Panc1 (cell line): ENCODE results near the gene NTRK3. TPM values are rescaled to one million over a fixed set of nuclear protein-coding genes. Genes with fewer than 3 reads are reported as not detected.

Source experiments
- ATAC-seq: fragments of 200-7000 bp; cut with Tn5 transposase; 2 replicates; pipeline ENCODE4 v1.9.1; 2020; ENCODE audit warnings: mild to moderate bottlenecking, moderate library complexity
- BruUV-seq: library from RNA; stranded (reverse); fragments of 400-500 nt; replicated peaks from 2 replicates; lab custom pipeline; 2021; lab: Mats Ljungman, UMichigan
- CTCF ChIA-PET: fragments of 300-600 bp; sonication (Branson Sonifier 250); formaldehyde crosslinking; loops from one replicate; lab custom pipeline; 2022; ENCODE audit warnings: antibody characterized with exemption; lab: Charles Lee
- POLR2A ChIA-PET: fragments of 300-600 bp; sonication (Branson Sonifier 250); formaldehyde crosslinking; loops from one replicate; lab custom pipeline; 2022; ENCODE audit warnings: antibody characterized with exemption; lab: Charles Lee
- DNase-seq: peaks from one replicate; pipeline ENCODE4 v3.0.0-alpha.2; 2010; ENCODE audit warnings: low read depth, low spot score
- H3K27ac ChIP-seq: 2 replicates; pipeline ENCODE4 v1.5.1; 2011; ENCODE audit warnings: mild to moderate bottlenecking, low read length, inconsistent platforms
- H3K27me3 ChIP-seq: fragments of 200-500 bp; sonication (Bioruptor generic); 2 replicates; pipeline ENCODE4 v1.6.0; 2014; ENCODE audit warnings: low read length, inconsistent platforms; ENCODE audit not compliant: control insufficient read depth, insufficient read depth
- H3K36me3 ChIP-seq: fragments of 200-500 bp; sonication (Bioruptor generic); 2 replicates; pipeline ENCODE4 v1.5.1; 2014; ENCODE audit warnings: inconsistent platforms, mild to moderate bottlenecking, low read length, moderate library complexity; ENCODE audit not compliant: control insufficient read depth, insufficient read depth
- H3K4me1 ChIP-seq: 2 replicates; pipeline ENCODE4 v1.5.1; 2011; ENCODE audit warnings: inconsistent platforms, mild to moderate bottlenecking, low read length, moderate library complexity; ENCODE audit not compliant: control insufficient read depth, insufficient read depth
- H3K4me3 ChIP-seq, 2 experiments: 2 replicates each; pipeline ENCODE4 v1.5.1; 2011 to 2012; ENCODE audit warnings: low read depth in 2 of 2, low read length in 2 of 2, mild to moderate bottlenecking in 2 of 2, inconsistent platforms in 1 of 2, moderate library complexity in 1 of 2
- H3K9me3 ChIP-seq: fragments of 200-500 bp; sonication (Bioruptor generic); 2 replicates; pipeline ENCODE4 v1.5.1; 2014; ENCODE audit warnings: low read depth, mild to moderate bottlenecking, inconsistent platforms, low read length, moderate library complexity; ENCODE audit not compliant: control insufficient read depth, insufficient read depth
- CTCF ChIP-seq: fragments of 450-650 bp; IDR thresholded peaks from 2 replicates; pipeline ENCODE4 v1.5.1; 2017; ENCODE audit warnings: mild to moderate bottlenecking
- POLR2AphosphoS5 ChIP-seq: IDR thresholded peaks from 2 replicates; pipeline ENCODE4 v1.6.1; 2012; ENCODE audit warnings: mild to moderate bottlenecking, low read depth, low read length, moderate library complexity
- SIN3A ChIP-seq: IDR thresholded peaks from 2 replicates; pipeline ENCODE4 v1.6.1; 2012; ENCODE audit warnings: low read depth, mild to moderate bottlenecking, low read length, moderate library complexity, borderline replicate concordance; ENCODE audit not compliant: insufficient read depth
- TCF7L2 ChIP-seq: IDR thresholded peaks from 2 replicates; pipeline ENCODE4 v1.6.1; 2011; ENCODE audit warnings: mild to moderate bottlenecking, low read depth, low read length, inconsistent platforms
- in situ Hi-C: cut with HindIII; loops from 2 replicates; pipeline ENCODE4 v1.10.0; 2016; ENCODE audit warnings: low sequenced_read_pairs, low pct_unique_long_range_greater_than_20kb
- intact Hi-C: fragments of 100-400 bp; cut with micrococcal nuclease; formaldehyde crosslinking; loops from one replicate; pipeline ENCODE4 v1.10.0; 2022; ENCODE audit not compliant: unreplicated experiment
- total RNA-seq: library from RNA; stranded (reverse); gene quantifications from one replicate; pipeline ENCODE4 v1.2.1, GENCODE V29; 2021; ENCODE audit not compliant: unreplicated experiment
- TF ChIP-seq, protein P1 (sequence below), 2 experiments: IDR thresholded peaks; 2 replicates each; pipeline ENCODE4 v1.6.1; 2011 to 2012; ENCODE audit warnings: low read depth in 2 of 2, control low read depth in 1 of 2, low read length in 1 of 2, mild to moderate bottlenecking in 1 of 2, moderate library complexity in 1 of 2; ENCODE audit not compliant: insufficient read depth in 1 of 2

Gene NTRK3
- total RNA-seq, 1 experiment from 2014 or later = not detected

- in situ Hi-C loops = no loop called here
- Histone ChIP-seq H3K9me3 (no peaks in the 10 kb centered on the region), H3K27ac (no peak overlapping the region), H3K4me3 (no peak overlapping the region), H3K4me1 (no peaks in the 10 kb centered on the region), H3K36me3 (no peaks in the 10 kb centered on the region), H3K27me3 (no peaks in the 10 kb centered on the region; the same call in 1 of the 2 replicates)
- intact Hi-C loops = no loop called here
- DNase-seq (no peak), ATAC-seq (no peak)
- ChIA-PET POLR2A (no interaction called here), CTCF (no interaction called here)
- BruUV-seq = no TSS peak
- TF ChIP-seq, protein P1, sequence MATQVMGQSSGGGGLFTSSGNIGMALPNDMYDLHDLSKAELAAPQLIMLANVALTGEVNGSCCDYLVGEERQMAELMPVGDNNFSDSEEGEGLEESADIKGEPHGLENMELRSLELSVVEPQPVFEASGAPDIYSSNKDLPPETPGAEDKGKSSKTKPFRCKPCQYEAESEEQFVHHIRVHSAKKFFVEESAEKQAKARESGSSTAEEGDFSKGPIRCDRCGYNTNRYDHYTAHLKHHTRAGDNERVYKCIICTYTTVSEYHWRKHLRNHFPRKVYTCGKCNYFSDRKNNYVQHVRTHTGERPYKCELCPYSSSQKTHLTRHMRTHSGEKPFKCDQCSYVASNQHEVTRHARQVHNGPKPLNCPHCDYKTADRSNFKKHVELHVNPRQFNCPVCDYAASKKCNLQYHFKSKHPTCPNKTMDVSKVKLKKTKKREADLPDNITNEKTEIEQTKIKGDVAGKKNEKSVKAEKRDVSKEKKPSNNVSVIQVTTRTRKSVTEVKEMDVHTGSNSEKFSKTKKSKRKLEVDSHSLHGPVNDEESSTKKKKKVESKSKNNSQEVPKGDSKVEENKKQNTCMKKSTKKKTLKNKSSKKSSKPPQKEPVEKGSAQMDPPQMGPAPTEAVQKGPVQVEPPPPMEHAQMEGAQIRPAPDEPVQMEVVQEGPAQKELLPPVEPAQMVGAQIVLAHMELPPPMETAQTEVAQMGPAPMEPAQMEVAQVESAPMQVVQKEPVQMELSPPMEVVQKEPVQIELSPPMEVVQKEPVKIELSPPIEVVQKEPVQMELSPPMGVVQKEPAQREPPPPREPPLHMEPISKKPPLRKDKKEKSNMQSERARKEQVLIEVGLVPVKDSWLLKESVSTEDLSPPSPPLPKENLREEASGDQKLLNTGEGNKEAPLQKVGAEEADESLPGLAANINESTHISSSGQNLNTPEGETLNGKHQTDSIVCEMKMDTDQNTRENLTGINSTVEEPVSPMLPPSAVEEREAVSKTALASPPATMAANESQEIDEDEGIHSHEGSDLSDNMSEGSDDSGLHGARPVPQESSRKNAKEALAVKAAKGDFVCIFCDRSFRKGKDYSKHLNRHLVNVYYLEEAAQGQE (IDR thresholded peaks at IDR 0.05; ENCODE audit: insufficient read depth in 1 of 2, low read depth in 2 of 2, low read length in 1 of 2) = no peak
- TF ChIP-seq SIN3A (no peak), TCF7L2 (no peak), POLR2AphosphoS5 (no peak), CTCF (no peak)
These were observed 303.7 kb downstream of the NTRK3 start for GRCh38 chr15:87952736-87953287.

DNA sequence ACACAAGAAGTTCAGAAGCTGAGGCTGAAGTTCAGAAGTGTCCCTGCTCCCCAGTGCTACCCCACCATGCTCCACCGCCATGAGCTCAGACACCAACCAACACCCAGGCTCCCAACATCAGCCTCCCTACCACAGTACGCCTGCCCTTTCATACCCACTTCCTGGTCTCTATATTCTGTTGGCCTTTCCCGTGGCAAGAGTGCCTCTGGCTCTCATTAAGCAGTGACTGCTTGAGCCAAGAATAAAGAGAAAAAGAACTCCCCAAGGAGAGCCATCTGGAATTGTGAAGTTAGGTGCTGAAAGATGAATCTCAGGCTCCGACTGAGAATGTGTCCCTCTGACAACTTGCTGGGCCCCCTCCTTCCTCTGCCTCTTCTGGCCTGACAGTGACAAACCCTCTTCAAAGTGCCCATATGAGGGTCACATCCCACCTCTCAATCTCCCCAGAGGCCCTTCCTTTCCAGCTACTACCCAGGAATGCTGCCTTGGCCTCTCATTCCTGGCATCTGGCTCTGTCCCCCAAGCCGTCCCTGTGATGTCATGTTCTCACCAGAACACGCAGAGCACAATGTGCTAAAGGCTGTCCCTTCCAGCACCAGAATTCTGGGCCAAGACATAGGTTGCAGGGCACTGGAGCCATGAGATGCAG lies 306.8 kb downstream of the NTRK3 start:
- no TSS peak for BruUV-seq
- POLR2A ChIA-PET = no interaction called here
- no peak overlapping the region for H3K4me3 ChIP-seq
- no peak overlapping the region for H3K27ac ChIP-seq
- no peaks in the 10 kb centered on the region for H3K4me1 ChIP-seq
- DNase-seq (no peak), ATAC-seq (no peak)
- TF ChIP-seq, protein P1 (IDR thresholded peaks at IDR 0.05; ENCODE audit: insufficient read depth in 1 of 2, low read depth in 2 of 2, low read length in 1 of 2) = no peak
- no peak for TF ChIP-seq TCF7L2
- TF ChIP-seq SIN3A = no peak
- TF ChIP-seq CTCF = no peak
- CTCF ChIA-PET = no interaction called here
- H3K36me3 ChIP-seq = no peaks in the 10 kb centered on the region
- H3K27me3 ChIP-seq = no peaks in the 10 kb centered on the region; the same call in 1 of the 2 replicates
- in situ Hi-C loops = no loop called here
- no peaks in the 10 kb centered on the region for H3K9me3 ChIP-seq
- intact Hi-C loops = no loop called here
